ENCODE data around the gene MCM10.

The MCM10 gene

DNA sequence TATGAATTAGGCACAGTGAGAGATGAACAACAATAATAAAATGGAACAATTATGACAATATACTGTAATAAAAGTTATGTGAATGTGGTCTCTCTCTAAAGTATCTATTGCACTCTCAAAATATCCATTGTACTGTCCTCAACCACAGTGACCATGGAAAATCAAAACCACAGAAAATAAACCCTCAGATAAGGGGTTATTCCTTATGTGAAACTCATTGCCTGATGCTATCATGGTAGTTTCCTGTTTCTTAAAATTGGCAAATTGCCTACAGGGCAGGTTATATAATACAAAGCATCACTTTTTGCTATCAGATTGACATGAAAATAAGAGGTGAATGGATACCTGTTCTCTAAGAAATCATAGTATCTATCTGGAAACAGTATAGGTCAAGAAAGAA is 3.8 kb downstream of the MCM10 start:
- DNase-seq (ENCODE audit: low read depth in 2 of 2): no peak

GRCh38 chr10:13167568-13167967 is 6.2 kb downstream of the MCM10 start:
- DNase-seq (ENCODE audit: low read depth in 2 of 2): no peak

DNA sequence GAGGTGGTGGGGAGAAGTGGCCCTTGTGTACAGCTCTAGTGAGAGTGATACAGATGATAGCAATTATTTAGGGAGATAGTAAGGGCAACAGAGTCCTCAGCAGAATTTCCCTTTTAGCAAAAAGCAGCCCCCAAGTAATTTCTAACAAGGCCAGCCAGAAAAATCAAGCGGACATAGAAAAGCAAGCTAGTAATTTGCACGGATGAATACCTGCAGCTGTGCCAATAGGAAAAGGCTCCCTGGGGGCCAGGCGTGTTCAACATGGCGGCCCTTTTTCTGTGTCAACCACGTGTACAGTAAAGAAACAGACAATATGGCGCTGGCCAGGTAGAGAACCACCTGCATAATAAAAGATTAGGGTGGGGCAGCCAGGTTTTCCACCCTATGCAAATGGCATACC is 7.4 kb downstream of the MCM10 start:
- no peak for DNase-seq (ENCODE audit: low read depth in 2 of 2)

DNA sequence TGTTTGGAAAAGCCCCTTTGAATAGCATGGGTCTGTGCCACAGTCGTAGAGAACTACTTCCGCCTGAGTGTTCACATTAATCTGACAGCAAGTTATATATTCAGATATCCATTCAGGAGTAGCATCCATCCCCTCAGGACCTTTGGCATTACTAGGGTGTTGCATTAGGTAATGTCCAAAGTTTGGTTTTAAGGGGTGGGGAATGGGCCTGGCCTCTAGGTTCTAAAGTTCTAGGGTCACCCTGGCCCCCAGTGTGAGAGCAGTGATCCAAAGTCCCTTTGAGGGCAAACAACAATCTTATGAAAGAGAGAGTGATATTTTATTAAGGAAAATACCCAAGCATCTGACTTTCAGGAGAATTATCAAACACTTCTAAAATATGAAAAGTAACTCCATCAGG is 12.3 kb downstream of the MCM10 start:
- no peak for DNase-seq (ENCODE audit: low read depth in 2 of 2)

DNA sequence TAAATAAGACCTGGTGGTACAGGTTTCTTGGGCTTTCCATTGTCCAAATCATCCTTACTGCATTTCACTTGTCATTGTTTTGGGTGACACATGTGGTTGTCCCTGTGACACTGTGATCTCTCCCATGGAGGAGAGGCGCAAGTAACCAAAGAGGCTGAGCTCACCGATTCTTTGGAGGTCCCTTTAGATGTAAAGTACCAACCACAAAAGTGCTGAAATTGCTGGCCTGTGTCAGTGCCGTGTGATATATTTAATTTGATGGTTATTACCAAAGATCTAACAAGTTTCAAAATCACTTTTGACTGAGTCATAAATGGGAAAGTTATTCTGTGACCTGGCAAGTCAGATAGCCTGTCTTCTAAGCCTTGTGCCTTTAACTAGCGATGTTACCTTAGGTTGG is 19.4 kb downstream of the MCM10 start:
- DNase-seq (ENCODE audit: low read depth in 2 of 2): no peak

DNA sequence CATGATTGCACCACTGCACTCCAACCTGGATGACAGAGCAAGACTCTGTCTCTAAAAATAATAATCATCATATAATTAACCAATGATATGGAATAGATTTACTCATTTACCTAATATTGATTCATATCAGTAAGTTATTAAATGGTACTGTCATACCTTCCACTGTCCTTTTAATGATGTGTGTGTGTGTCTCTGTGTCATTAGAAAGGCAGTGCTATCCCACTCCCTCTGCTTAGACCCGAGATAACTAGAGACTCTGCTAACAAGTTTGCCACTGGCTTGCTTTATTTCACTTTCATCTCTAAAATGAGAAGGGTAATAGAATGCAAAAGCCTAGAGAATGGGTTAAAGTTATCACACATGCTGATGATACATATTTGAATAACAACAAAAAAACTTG is 21.1 kb downstream of the MCM10 start:
- no peak for DNase-seq (ENCODE audit: low read depth in 2 of 2)

DNA sequence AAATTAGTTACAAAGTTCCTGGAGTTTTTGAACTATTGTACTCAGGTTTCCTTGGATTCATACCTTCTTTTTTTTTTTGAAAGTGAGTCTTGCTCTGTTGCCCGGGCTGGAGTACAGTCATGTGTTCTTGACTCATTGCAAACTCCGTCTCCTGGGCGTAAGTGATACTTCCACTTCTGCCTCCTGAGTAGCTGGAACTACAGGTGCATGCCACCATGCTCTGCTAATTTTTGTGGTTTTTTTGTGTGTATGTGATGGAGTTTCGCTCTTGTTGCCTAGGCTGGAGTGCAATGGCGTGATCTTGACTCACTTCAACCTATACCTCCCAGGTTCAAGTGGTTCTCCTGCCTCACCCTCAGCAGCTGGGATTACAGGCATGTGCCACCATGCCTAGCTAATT is 22.3 kb downstream of the MCM10 start:
- no peak for DNase-seq (ENCODE audit: low read depth in 2 of 2)

GRCh38 chr10:13184276-13184675 is 22.9 kb downstream of the MCM10 start:
- DNase-seq (ENCODE audit: low read depth in 2 of 2): no peak

- no peak for DNase-seq (ENCODE audit: low read depth in 2 of 2)
Observed at GRCh38 chr10:13184730-13185514, 23.6 kb downstream of the MCM10 start.

GRCh38 chr10:13187135-13187534 is 25.8 kb downstream of the MCM10 start:
- no peak for DNase-seq (ENCODE audit: low read depth in 2 of 2)

DNA sequence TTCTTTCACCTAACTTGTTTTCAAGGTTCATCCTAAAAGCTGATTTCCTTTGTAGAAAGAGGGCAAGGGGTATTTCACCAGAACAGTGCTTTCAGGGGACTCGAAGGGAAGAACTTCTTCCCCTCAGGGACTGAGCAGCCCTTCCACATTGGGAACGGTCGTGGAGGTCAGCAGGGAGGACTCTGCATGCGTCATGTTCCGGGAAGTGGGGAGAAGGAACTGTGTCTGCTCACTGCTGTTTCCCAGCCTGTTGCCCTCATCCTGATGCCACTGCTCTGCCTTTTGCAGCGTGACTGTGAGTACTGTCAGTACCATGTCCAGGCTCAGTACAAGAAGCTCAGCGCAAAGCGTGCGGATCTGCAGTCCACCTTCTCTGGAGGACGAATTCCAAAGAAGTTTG is 27.2 kb downstream of the MCM10 start:
- no peak for DNase-seq (ENCODE audit: low read depth in 2 of 2)

DNA sequence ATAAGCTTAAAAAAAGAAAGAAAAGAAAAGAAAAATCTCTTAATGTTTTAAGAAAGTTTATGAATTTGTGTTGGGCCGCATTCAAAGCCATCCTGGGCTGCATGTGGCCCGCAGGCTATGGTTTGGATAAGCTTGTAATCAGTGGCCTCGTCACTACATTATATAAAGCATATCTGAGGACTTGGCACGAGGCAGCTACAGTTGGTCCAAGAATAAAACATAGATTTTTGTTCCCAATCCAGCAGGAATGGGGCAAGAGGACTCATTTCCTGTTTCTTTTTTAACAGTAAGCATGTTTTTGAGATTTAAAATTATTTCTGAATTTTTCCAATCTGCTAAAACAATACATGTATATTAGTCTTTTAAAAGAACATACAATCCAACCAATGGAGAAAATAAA is 28.6 kb downstream of the MCM10 start:
- DNase-seq (ENCODE audit: low read depth in 2 of 2): no peak

DNA sequence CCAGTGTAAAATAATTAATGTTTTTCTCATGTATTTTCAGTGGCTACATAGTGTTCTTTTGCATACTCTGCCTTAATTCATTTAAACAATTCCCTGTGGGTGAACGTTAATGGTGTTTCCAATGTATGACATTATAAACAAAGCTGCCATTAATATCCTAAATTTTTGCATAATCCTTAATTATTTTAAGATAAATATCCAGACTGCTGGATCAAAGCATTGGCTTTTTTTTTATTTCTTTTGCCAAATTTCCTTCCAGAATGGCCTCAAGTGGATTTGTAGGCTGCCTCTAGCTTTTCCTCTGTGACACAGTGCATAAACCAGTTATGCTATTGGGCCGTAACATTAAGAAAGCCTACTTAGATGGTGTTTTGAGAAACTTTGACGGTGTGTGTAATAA is 29.5 kb downstream of the MCM10 start:
- DNase-seq (ENCODE audit: low read depth in 2 of 2): no peak

- DNase-seq (ENCODE audit: low read depth in 2 of 2): no peak
Observed at GRCh38 chr10:13191362-13191761, 30.0 kb downstream of the MCM10 start.

DNA sequence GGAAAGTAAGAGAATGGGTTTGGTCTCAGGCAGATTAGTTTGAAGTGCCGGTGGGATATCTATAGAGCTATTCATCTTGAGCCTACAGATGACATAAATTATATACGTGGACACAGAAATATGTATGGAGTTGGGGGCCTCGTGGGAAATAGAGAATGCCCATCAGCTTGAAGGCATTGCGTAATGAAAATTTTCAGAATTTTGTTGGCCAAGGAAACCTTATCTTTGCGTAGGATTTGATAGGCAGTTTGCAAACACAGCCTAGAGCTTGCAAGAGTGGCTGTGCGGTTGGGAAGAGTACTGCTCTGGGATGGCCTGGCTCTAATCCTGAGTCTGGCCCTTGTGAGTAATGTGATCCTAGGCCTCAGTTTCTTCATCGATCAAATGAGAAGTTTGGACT is 32.3 kb downstream of the MCM10 start:
- no peak for DNase-seq (ENCODE audit: low read depth in 2 of 2)

GRCh38 chr10:13195016-13195415 is 33.7 kb downstream of the MCM10 start:
- no peak for DNase-seq (ENCODE audit: low read depth in 2 of 2)

GRCh38 chr10:13201132-13201531 is 39.8 kb downstream of the MCM10 start:
- no peak for DNase-seq (ENCODE audit: low read depth in 2 of 2)

DNA sequence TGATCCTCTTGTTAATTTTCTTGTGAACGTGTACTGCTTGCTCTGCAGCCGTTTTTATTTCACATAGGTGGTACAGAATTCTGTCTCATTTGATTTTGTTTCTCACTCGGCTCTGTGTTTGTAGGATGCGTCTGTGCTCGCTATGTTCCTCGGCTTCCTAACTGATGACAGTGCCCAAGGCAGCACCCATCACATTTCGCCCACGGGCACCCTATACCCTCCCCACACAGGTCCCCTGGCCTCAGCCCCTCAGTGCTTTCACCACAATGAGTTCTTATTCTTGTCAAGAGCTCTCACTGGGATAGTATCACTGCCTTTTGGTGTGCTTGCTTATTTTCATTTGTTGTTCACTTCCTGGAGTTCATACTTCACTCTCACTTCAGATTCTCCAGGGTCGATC is 44.7 kb downstream of the MCM10 start:
- DNase-seq (ENCODE audit: low read depth in 2 of 2): no peak

GRCh38 chr10:13206546-13207443 is 45.4 kb downstream of the MCM10 start:
- DNase-seq (ENCODE audit: low read depth in 2 of 2): peak; percentile 7 to 8

- DNase-seq (ENCODE audit: low read depth in 2 of 2): no peak
Observed at GRCh38 chr10:13213163-13213562, 51.8 kb downstream of the MCM10 start.

GRCh38 chr10:13218878-13219277 is 57.5 kb downstream of the MCM10 start:
- no peak for DNase-seq (ENCODE audit: low read depth in 2 of 2)

- no peak for DNase-seq (ENCODE audit: low read depth in 2 of 2)
Observed at GRCh38 chr10:13219685-13220670, 58.6 kb downstream of the MCM10 start.
